Naive thymus-derived CD8-positive, alpha-beta T cell (primary cell): Measurements from ENCODE around the gene AURKAIP1. TPM values are rescaled to one million over a fixed set of nuclear protein-coding genes. Genes with fewer than 3 reads are reported as not detected.
"Not testable (repeated sequence)": the region's sequence is repeated elsewhere in the genome, so short reads cannot be mapped to it uniquely, and the experiment has no call there.

Experiments used
- ATAC-seq, 2 donors: fragments of 150-1000 bp; cut with Tn5 transposase in 1 of 2; sonication (Bioruptor Pico), chemical (Tn5 transposase) in 1 of 2; 1 replicate in 1 of 2; 2 replicates in 1 of 2; pipeline ENCODE4 v1.10.0; 2021; ENCODE audit warnings: mild to moderate bottlenecking in 2 of 2, moderate library complexity in 2 of 2
- POLR2A ChIA-PET: fragments of 350-600 bp; sonication (Branson Sonifier 250); formaldehyde crosslinking; loops from one replicate; lab custom pipeline; 2021; ENCODE audit warnings: antibody characterized with exemption; lab: Charles Lee
- DNase-seq, 10 donors: peaks; one replicate each; pipeline versions ENCODE4 v3.0.0 to v3.0.0-alpha.2; 2020 to 2022
- H3K27ac Mint-ChIP-seq, 10 donors: one replicate each; pipeline ENCODE4 v1.8.0; 2020 to 2022; ENCODE audit warnings: mild to moderate bottlenecking in 10 of 10, mixed read lengths in 10 of 10, moderate library complexity in 4 of 10, inconsistent platforms in 1 of 10
- H3K27me3 Mint-ChIP-seq, 5 donors: one replicate each; pipeline ENCODE4 v1.8.0; 2021 to 2022; ENCODE audit warnings: mixed read lengths in 5 of 5
- H3K36me3 Mint-ChIP-seq, 3 donors: one replicate each; pipeline ENCODE4 v1.8.0; 2020 to 2022; ENCODE audit warnings: mixed read lengths in 3 of 3, mild to moderate bottlenecking in 2 of 3, inconsistent platforms in 1 of 3
- H3K4me1 Mint-ChIP-seq, 4 donors: one replicate each; pipeline ENCODE4 v1.8.0; 2021 to 2022; ENCODE audit warnings: mixed read lengths in 4 of 4
- H3K4me3 Mint-ChIP-seq, 10 donors: one replicate each; pipeline ENCODE4 v1.8.0; 2020 to 2022; ENCODE audit warnings: mild to moderate bottlenecking in 10 of 10, mixed read lengths in 10 of 10, moderate library complexity in 6 of 10, inconsistent platforms in 1 of 10
- H3K9me3 Mint-ChIP-seq, 9 donors: one replicate each; pipeline ENCODE4 v1.8.0; 2020 to 2022; ENCODE audit warnings: mixed read lengths in 9 of 9, mild to moderate bottlenecking in 3 of 9, inconsistent platforms in 1 of 9, moderate library complexity in 1 of 9
- polyA plus RNA-seq, 3 donors: library from polyadenylated mRNA; unstranded; fragments of 300-500 nt; fragmentation: Illumina TruSeq; gene quantifications; one replicate each; pipeline ENCODE4 v1.2.3, GENCODE V29; 2021
- total RNA-seq, 8 experiments: library from RNA in 2 of 8; stranded (reverse) in 2 of 8; gene quantifications; one replicate each; pipeline ENCODE4 v1.2.3 and lab custom pipeline; 2021 to 2026

AURKAIP1 gene
- total and polyA plus RNA-seq, 5 experiments from 2014 or later = 68.0 to 169 (median 146) TPM

DNA sequence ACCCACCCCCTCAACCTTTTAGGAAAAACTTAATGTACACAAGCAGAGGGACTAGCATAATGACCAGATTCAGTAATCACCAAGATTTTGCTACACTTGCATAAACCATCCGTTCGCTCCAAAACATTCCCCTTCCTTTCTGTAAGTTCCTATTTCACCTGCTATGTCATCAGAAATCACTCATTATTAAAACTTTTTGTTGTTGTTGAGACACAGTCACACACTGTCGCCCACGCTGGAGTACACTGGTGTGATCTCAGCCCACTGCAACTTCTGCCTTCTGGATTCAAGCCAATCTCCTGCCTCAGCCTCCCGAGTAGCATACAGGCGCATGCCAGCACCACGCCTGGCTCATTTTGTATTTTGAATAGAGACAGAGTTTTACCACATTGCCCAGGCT, 28.6 kb upstream of the AURKAIP1 start:
- peaks cover 0 to 48% (median 10%) of the 10 kb centered on the region in 3 donors for H3K36me3 Mint-ChIP-seq
- ATAC-seq (no peak), DNase-seq (no peak)
- POLR2A ChIA-PET = no interaction called here
- peak overlapping the region in 6 of 10 donors; percentile 24 to 66 (median 62) for H3K4me3 Mint-ChIP-seq
- no peaks in the 10 kb centered on the region for H3K9me3 Mint-ChIP-seq
- peaks cover 16 to 60% (median 53%) of the 10 kb centered on the region in 4 donors for H3K4me1 Mint-ChIP-seq
- H3K27me3 Mint-ChIP-seq = no peaks in the 10 kb centered on the region
- peak overlapping the region in 6 of 10 donors; percentile 30 to 83 (median 64) for H3K27ac Mint-ChIP-seq

- Mint-ChIP-seq H3K36me3 (peaks cover 0 to 51% (median 10%) of the 10 kb centered on the region in 3 donors), H3K27ac (peak overlapping the region in 3 of 10 donors; percentile 11 to 83 (median 77)), H3K4me1 (peaks cover 18 to 62% (median 53%) of the 10 kb centered on the region in 4 donors), H3K4me3 (peak overlapping the region in 2 of 10 donors; percentile 54 to 65)
- POLR2A ChIA-PET = interaction anchor here (0.6 to 0.7 kb wide), 2 partner anchors 26 to 30 kb away, joined by 3 to 4 read pairs; no protein-coding TSS in a partner anchor
- not testable (repeated sequence) for DNase-seq, H3K9me3 Mint-ChIP-seq, ATAC-seq, H3K27me3 Mint-ChIP-seq
These were observed 27.9 kb upstream of the AURKAIP1 start for GRCh38 chr1:1402901-1403392.

GRCh38 chr1:1402072-1402900, 27.3 kb upstream of the AURKAIP1 start:
- H3K4me1 Mint-ChIP-seq = peaks cover 16 to 66% (median 56%) of the 10 kb centered on the region in 4 donors
- DNase-seq (peak in 2 of 10 donors; percentile 33), ATAC-seq (no peak)
- peaks cover 0 to 56% (median 13%) of the 10 kb centered on the region in 3 donors for H3K36me3 Mint-ChIP-seq
- no peaks in the 10 kb centered on the region for H3K27me3 Mint-ChIP-seq
- H3K9me3 Mint-ChIP-seq = no peaks in the 10 kb centered on the region
- H3K27ac Mint-ChIP-seq = peak overlapping the region in 7 of 10 donors; percentile 55 to 87 (median 71)
- POLR2A ChIA-PET = interaction anchor here (0.6 to 5.9 kb wide), 4 partner anchors 17 to 30 kb away, joined by 3 to 69 read pairs (median 4); partner anchors contain the start of gene AURKAIP1
- peak overlapping the region in 8 of 10 donors; percentile 30 to 87 (median 60) for H3K4me3 Mint-ChIP-seq

DNA sequence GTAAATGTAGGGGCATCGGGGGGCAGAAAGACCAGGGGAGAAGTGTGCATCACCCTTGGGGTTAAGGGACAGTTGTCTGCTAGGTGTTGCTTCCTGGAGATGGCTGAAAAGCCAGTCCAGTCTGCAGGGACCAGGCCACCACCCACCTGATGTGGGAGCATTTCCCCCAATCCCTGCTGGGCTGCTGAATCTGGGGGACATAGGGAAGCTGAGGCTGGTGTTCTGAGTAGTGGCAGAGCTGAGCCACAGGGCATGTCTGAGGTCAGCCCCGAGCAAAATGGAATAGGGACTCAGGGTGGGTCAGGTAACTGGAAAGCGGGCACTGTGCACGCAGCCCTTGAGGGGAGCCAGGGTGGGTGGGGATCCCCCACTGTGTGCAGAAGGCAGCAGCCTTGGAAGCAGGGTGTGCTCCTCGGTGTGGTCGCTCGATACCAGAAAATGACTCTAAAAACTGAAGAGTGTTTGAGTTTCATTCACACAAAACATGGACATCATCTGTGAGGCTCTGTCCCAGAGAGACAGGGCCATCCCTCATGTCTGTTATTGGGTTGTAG, 26.5 kb upstream of the AURKAIP1 start:
- Mint-ChIP-seq H3K27ac (peak overlapping the region in 8 of 10 donors; percentile 62 to 96 (median 74)), H3K4me3 (peak overlapping the region in 8 of 10 donors; percentile 54 to 88 (median 68)), H3K27me3 (no peaks in the 10 kb centered on the region), H3K36me3 (peaks cover 0 to 63% (median 13%) of the 10 kb centered on the region in 3 donors), H3K4me1 (peaks cover 16 to 67% (median 55%) of the 10 kb centered on the region in 4 donors), H3K9me3 (no peaks in the 10 kb centered on the region)
- DNase-seq (no peak), ATAC-seq (no peak)
- POLR2A ChIA-PET = interaction anchor here (0.6 to 5.9 kb wide), 3 partner anchors 16 to 33 kb away, joined by 3 to 69 read pairs (median 3); partner anchors contain the start of gene AURKAIP1

DNA sequence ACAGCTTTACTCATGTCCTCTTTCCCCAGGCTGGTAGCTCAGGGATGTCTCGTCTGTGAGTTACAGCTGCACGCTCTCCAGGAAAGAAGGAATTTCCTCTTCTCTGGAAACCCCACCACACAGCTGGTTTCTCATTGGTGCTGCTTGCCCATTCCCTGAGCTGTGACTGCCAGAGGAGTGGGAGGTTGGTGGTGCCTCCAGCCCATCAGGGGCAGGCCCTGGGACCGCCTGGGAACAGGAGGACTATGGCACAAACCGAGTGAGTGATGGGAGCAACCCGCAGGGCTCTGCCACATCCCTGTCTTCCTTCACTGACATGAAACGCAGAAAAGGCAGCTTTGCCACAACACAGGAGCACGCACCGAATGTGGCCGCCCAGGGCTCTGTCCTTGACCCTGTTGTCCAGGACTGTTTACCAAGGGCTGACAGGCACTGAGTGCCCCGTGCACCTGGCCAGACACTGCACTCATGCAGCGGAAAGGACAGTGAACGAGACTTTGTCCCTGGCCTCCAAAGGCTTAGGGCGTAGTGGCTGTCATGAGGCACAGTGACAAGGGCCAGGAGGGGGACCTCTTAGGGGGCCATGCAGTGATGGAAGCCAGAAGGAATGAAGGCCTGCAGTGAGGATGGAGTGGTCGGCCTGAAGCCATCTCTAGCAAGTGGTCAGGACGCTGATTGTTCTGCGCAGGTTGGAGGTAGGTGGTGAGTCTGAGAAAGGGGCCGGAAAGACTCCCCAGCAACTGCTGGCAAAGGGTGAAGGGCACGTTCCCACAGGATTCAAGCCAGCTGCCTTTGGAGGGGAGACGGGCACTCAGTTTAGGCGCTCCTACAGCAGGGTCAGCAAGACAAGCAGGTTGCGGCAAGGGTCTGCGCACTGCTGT, 25.8 kb upstream of the AURKAIP1 start:
- Mint-ChIP-seq H3K9me3 (no peaks in the 10 kb centered on the region), H3K4me3 (peak overlapping the region; percentile 84 to 95 (median 88)), H3K4me1 (peaks cover 14 to 63% (median 48%) of the 10 kb centered on the region in 4 donors), H3K27me3 (no peaks in the 10 kb centered on the region), H3K36me3 (peaks cover 0 to 62% (median 13%) of the 10 kb centered on the region in 3 donors), H3K27ac (peak overlapping the region; percentile 31 to 96 (median 92))
- POLR2A ChIA-PET = interaction anchor here (1.0 to 5.9 kb wide), 6 partner anchors 24 to 104 kb away, joined by 3 to 69 read pairs (median 5); partner anchors contain the start of gene AURKAIP1
- no peak for DNase-seq
- ATAC-seq = no peak

DNA sequence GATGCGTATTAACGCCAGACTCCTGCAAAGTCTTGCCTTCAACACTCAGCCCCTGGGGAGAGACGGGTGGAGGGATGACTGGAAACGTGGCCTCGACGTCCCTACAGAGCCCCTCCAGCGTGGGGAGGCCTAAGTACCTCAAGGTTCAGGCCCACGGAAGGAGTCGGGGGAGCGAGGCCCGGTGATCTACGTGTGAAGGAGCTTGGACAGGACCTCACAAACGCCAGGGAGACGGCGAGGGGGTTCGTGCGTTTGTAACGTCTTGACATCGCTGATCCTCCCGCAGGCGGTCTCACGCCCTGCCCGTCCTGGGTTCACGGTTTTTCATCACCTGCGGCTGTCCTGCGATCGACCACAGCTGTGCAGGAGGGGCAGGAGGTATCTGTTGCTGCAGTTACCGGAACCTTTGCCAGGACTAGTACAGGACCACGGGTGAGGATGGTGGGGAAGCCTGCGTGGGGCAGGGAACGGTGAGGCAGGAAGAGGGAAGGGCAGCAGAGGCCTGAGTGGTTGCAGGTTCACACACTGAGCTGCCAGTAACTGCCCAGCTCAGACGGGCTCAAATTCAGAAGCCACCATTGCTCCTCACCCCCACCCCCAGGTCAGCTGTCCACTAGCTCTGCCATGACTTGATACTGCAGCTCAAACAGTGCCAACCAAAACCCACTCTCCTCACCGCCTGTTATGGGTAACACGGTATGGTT, 25.0 kb upstream of the AURKAIP1 start:
- DNase-seq = no peak
- Mint-ChIP-seq H3K9me3 (no peaks in the 10 kb centered on the region), H3K36me3 (peaks cover 0 to 62% (median 13%) of the 10 kb centered on the region in 3 donors), H3K4me3 (peak overlapping the region; percentile 84 to 95 (median 88)), H3K27ac (peak overlapping the region; percentile 83 to 96 (median 92)), H3K27me3 (no peaks in the 10 kb centered on the region), H3K4me1 (peaks cover 17 to 63% (median 48%) of the 10 kb centered on the region in 4 donors)
- ATAC-seq = no peak
- POLR2A ChIA-PET = interaction anchor here (0.8 to 5.9 kb wide), 15 partner anchors 7 to 380 kb away, joined by 3 to 69 read pairs (median 5); partner anchors contain the start of genes AURKAIP1, MRPL20 and UBE2J2

DNA sequence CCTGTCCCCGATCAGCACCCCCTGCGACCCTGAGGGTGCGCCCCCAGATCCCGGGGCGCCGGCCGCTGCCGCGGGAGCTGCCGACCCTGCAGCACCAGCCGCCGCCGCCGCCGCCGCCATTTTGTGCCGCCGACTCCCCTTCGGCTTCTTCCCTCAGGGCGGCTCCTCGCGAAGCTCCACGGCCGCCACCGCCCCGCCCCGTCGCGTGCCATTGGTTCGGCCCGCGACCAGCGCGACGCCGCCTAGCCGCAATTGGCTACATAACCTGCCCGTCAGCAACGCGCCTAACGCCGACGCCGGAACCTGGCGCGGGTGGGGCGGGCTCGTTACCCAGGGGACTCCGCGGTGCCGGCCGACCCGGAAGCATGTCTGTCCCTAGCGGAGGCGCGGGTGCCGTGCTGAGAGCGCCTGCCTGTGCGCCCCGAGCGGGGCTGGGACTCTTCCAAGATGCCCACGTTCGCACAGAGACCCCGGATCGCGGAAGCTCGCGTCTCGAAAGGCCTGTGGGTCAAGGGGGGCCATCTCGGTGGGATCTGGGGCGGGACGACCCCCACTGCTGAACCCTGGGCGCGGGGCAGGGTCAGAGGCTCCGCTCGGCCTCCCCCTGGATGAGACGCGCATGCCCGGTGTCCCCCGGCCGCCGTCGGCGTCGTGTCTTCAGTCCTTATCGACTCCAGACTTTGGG, 24.3 kb upstream of the AURKAIP1 start, which contains the start of gene CCNL2:
TSS of gene CCNL2 (minus strand) at position 149 of the 685 bp plus-strand sequence. CDS start at position 120, 29 bp downstream.
- Mint-ChIP-seq H3K9me3 (no peaks in the 10 kb centered on the region), H3K27me3 (no peaks in the 10 kb centered on the region), H3K27ac (peak within 1 kb of the TSS; percentile 85 to 96 (median 92)), H3K4me1 (peaks cover 17 to 60% (median 50%) of the 10 kb centered on the region in 4 donors), H3K4me3 (peak within 1 kb of the TSS; percentile 86 to 95 (median 89)), H3K36me3 (peaks cover 0 to 63% (median 13%) of the 10 kb centered on the region in 3 donors)
- DNase-seq (peak; percentile 97 to 99 (median 99)), ATAC-seq (peak; percentile 93 to 95)
- POLR2A ChIA-PET = interaction anchor here (0.5 to 5.9 kb wide), 21 partner anchors 8 to 381 kb away, joined by 3 to 69 read pairs (median 5); partner anchors contain the start of genes AURKAIP1, CDK11A, MIB2 and MRPL20

GRCh38 chr1:1398677-1399186, 23.7 kb upstream of the AURKAIP1 start:
- POLR2A ChIA-PET = interaction anchor here (1.0 to 5.9 kb wide), 16 partner anchors 9 to 381 kb away, joined by 3 to 69 read pairs (median 7); partner anchors contain the start of genes AURKAIP1, CDK11A, MIB2 and MRPL20
- H3K4me1 Mint-ChIP-seq = peaks cover 17 to 64% (median 47%) of the 10 kb centered on the region in 4 donors
- DNase-seq = no peak
- peak; percentile 7 to 9 for ATAC-seq
- peak overlapping the region; percentile 83 to 95 (median 89) for H3K4me3 Mint-ChIP-seq
- no peaks in the 10 kb centered on the region for H3K9me3 Mint-ChIP-seq
- peaks cover 0 to 66% (median 13%) of the 10 kb centered on the region in 3 donors for H3K36me3 Mint-ChIP-seq
- peak overlapping the region; percentile 84 to 93 (median 90) for H3K27ac Mint-ChIP-seq
- H3K27me3 Mint-ChIP-seq = no peaks in the 10 kb centered on the region

GRCh38 chr1:1397839-1398523, 23.0 kb upstream of the AURKAIP1 start:
- no peaks in the 10 kb centered on the region for H3K9me3 Mint-ChIP-seq
- H3K4me3 Mint-ChIP-seq = peak overlapping the region; percentile 83 to 95 (median 89)
- DNase-seq (peak in 1 of 10 donors; percentile 45), ATAC-seq (no peak)
- H3K27ac Mint-ChIP-seq = peak overlapping the region; percentile 84 to 92 (median 90)
- H3K4me1 Mint-ChIP-seq = peaks cover 15 to 65% (median 44%) of the 10 kb centered on the region in 4 donors
- POLR2A ChIA-PET = interaction anchor here (1.3 to 5.9 kb wide), 8 partner anchors 10 to 217 kb away, joined by 3 to 69 read pairs (median 11); partner anchors contain the start of genes AURKAIP1, MIB2 and MRPL20
- H3K36me3 Mint-ChIP-seq = peaks cover 0 to 67% (median 11%) of the 10 kb centered on the region in 3 donors
- H3K27me3 Mint-ChIP-seq = no peaks in the 10 kb centered on the region
